Activated CD4-positive, alpha-beta T cell treated with anti-CD3 and anti-CD28 coated beads, Interleukin-10, Interleukin-2, amounts not matched to agents 100 ng/mL and 50 ng/mL, durations not matched to agents 16 hours and 8 hours (primary cell): Measurements from ENCODE around the gene C1orf174.

Experiments used
- DNase-seq: peaks from one replicate; pipeline ENCODE4 v3.0.0-alpha.2; 2020

C1orf174 gene

DNA sequence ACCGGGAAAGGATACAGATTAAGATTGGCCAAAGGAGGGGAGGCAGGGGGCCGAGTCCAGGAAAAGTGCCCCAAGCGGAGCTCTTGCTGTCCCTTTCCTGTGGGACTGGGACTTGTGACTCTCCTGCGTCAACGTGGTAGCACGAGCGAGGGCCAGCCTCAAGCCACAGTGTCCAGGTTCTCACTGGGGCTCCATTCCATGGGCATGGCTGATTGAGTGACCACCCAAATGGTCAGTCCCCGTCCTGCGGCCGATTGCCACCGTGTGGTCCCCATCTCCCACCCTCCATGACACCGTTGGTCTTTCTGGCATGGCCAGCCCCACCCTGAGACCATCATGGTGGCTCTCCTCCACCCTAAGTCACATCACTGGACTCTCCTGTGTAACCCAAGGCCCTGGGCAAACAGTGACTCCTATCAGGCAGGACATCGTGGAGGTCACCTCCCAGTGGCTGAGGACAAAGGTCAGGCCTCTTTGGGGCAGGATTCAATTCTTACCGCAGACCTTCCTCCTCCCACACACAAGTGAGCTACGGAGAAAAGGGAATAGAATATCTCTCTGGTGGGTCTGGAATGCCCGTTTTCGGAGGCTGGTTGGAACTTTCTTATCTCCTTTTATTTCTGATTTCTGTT is 8.9 kb upstream of the C1orf174 start:
- DNase-seq: no peak

DNA sequence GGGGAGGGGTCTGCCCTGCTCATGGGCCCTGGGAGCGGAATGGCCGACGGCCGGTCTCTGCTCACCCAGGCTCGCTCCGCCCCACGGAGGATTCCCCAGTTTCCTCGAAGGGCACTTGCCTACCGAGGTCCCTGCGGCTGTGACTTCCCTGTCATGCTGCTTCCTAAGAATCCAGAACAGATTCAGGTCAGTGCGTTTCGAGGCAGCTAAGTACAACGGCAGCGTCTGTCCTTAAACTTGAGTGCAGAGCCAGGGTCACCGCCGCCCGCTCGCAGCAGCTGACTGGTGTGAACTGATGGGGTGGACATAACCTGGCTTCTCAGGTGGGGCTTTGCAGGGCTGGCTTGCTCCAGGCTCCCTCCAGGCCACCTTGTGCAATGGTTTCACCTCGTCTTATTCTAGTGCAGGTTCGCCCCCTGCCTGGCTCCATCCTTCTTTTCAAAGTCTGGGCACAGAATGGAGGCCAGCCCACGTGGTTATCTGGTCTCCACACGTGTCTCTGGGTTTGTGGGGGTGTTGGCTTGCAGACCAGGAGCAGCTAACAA is 7.6 kb upstream of the C1orf174 start:
- DNase-seq: no peak

DNA sequence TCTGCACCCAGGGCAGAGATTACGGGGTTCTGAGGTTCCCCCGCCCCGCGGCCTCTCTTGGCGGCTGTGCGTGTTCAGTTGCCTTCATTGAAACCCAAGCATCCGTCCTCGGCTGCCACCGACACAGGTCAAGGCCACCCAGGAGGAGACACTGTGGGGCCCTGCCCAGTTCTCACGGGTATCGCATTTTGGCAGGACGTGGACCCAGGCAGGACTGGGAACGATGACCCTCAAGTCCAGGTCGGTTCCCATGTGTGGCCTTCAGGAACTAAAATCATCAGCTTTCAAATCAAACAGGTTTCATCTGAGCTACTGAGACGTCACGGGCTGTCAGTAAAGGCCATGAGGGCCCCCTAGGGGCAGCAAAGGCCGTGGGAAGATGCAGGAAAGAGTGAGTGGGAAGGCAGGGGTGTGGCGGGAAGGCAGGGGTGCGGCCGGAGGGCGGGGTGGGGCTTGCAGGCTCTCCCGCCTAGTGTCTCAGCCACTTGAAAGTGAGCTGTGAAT is 7.0 kb upstream of the C1orf174 start:
- DNase-seq: peak; percentile 42

DNA sequence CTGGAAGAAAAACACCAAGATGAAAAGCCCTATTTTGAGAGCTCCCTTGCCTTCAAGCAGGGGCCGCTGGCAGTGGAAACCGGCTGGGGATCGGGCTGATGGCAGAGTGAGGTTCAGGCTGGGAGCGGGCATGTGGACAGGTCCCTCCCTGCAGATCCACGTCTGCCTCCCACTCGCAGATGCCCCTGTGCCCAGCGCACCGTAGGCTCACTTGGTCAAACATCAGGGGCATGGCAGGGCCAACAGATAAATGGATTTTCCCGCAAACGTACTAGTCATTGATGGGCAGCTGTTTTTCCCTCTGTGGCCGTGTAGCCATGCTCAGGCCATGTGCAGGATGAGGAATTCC is 6.6 kb upstream of the C1orf174 start:
- DNase-seq: no peak

DNA sequence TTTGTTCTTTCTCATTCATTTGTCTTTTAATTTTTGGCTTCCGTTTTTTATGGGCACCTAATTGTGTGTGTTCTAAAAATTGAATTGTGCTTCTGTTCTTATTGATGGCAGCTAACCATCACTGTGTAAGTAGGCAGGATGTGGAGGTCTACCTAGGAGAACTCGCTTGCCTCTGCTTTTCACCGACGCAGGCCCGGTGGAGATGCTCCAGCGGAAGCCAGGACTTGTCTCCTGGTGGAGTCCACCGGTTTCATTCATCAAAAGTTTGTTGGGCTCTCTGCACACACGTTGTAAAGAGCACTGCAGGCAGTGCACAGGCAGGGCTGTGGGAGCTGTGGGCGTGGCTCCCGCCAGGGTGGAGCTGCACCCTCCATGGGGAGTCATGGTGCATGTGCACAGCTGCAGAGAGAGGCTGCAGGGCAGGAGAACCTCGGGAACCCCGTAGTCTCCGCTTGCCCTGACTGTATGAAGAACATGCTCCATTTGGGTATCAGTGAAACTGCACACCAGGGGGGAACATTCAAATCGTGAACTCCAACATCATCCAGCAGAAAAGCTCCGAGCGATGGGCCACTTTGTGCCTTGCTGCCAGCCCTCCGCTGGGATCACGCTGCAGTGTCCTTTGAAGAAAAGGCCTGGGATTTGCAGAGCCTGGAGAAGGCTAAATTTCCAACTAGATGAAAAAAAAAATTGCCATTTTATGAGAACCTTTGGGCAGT is 6.0 kb upstream of the C1orf174 start:
- no peak for DNase-seq

DNA sequence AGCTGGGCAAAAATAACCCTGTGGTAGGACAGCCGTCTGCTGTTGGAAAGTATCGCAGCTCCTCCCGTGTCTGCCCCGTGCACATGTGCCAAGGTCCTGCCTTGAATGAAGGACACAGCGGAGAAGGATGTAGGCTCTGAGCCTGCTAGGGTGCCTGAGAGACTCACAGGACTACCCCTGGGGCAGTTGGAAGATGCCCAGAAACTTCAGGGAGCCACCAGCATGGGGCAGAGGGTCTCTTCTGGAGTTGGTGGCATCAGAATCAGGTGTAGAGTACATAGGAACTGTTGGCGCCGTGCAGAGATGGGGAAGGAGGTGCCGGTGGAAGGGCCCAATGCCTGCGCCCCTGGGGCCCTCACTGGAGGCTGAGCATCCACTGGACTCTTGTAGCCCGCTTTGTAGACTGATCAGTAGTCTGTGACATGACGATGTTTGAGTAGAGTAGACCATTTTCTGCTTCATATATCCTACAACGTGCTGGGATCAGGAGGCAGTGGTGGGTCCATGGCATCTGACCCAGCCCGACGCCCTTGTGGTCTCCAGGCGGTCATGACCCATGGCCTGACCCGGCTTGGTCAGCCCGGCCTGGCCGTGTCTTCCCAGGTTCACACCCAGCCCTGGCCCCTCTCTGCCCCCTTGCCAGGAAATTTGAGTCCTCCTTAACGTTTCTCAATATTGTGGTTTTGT is 5.3 kb upstream of the C1orf174 start:
- DNase-seq: no peak

DNA sequence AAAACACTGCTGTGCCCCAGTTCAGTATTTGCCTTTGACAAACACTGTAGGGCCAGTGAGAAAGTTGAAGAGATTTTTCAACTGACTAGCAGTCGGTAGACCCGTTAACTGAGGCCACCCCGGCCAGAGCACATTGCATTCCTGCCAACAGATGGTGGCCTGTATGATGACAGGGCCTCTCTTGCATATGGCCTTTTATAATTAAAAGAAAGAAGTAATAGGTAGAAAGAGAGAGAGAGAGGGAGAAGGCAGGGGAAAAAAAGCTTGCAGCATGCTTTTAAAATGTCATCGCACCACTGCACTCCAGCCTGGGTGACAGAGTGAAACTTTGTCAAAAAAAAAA is 4.7 kb upstream of the C1orf174 start:
- DNase-seq: no peak

DNA sequence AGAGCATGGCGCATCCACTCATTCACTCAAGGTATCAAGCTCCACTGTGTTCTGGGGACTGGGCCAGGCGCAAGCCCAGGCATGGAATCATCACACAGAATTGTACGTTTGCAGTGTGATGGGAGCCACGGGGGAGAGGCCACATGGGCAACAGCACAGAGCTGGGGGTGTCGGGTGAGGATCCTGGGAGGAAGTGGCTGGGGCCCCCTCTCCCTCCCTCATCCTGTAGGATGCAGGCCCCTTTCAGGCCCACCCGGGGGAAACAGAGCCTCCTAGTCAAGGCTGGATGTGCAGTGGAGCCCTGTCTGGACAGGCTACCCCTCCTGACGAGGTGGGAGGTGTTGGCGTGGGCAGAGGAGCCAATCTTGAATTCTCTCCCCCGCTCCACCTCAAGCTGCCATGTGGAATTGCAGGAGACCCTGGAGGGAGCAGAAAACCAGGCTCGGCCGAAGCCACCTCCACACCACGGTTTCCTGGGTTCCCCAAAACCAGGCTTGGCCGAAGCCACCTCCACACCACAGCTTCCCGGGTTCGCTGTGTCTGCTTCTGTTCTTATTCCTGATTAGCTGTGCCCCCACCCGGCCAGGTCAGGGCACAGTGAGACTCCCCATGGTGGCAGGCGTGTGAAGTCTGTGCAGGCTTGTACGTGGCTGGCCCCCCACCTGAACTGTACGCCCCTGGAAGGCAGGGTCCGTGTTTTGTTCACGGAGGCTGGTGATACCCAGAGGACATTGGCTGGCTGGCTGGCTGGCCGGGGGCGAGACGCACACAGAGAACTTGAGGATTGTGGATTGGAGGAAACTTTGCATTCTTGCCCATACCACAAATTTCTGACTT is 4.2 kb upstream of the C1orf174 start:
- DNase-seq: no peak

DNA sequence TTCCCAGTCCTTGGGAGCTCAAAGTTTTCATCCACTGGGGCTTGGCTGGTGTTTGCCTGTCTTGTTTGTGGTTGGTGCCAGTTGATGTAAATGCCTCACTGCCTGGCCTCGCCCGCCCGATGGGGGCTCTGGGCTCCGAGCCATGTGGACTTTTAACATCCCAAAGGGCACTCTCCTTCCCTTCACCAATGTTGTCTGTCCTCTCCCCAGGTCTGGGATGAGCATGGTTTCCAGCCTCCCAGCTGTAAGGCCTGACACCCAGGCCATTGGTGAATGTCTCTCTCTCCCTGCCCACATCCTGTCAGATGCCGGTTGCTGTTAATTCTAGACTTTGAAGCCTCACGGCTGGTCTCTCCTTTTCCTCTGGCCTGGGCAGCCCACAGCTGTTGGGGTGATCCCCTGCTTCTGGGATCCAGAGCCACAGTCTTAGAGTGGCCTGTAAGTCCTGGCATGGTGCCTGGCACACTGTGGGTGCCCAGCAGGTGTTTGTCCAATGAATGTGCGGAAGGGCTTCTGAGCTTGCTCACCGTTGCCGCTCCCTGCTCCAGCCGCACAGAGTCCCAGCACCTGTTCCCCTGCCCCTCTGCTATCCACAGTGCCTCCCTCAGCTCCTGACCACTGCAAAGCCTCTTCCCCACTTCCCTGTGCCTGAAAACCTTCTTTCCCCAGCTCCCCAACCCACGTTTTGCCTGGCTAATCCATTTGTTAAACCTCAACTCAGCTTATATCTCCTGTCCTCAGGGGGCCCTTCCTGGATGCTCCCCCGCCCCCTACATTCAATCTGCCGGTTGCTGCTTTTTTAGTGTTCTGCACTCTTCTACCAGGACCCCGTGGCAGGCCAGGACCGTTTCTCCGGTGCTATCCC is 3.3 kb upstream of the C1orf174 start:
- DNase-seq: peak; percentile 17

DNA sequence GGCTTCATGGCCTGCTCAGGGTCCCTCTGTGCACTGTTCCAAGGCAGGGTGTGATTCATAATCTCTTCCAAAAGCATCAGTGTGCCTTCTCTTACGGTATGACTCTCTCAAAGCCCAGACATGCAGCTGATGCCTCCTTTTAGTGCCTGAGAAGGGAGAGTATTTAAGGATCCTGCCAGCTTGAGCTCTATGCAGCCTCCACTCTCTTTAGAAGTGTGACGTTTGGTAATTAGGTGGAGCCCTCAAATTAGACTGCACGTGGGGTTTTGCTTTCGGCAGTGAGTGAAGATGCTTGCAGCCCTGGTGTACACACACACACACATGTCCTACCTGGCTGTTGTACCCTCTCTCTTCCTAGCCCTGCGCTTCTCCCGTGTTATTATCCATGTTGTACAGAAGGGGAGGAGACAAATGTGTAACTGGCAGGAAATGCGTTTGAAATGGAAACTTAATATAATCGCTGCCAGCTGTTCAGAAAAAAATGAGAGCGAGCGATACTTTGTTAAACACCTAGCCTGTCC is 2.6 kb upstream of the C1orf174 start:
- peak; percentile 32 for DNase-seq

DNA sequence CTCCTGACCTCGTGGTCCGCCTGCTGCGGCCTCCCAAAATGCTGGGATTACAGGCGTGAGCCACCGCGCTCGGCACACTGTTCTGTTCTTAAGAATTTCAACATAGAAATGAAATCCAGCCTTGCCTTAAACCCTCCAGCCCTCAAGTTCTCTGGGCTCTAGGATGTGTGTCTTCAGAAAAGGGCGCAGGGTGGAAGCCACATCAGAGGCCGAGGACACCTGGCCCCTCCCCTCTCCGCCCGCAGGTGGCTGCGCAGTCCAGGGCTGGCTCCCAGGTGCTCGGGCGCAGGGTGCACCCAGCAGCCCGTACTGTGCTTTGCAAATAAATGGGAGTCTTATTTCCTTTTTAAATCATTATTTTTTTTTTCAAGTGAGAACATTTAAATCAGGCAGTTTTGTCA is 2.0 kb upstream of the C1orf174 start:
- no peak for DNase-seq

DNA sequence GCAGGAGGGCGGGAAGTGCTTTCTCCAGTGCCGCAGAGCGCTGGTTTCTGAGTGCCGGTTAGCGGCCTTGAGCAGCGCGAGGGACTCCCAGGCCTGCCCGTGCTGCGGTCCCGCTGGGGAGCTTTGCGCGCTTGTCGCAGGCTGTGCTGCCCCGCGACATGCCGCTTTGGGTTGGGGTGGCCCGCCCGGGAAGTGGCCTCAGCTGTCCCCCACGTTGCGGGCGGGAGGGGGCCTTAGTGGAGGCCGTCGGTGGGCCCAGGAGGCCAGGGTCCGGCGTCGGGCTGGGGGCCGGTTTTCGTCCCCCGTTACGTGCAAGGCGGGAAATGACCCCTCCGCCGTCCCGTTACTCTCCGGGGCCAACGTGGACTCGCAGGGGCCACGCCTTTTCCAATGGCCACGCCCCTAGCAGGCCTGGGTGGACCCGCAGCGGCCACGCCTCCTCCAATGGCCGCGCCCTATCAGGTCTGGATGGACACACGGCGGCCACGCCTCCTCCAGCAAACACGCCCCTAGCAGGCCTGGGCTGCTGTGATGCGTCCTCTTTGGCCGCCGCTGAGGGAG is 977 bp upstream of the C1orf174 start:
- DNase-seq: peak; percentile 97

DNA sequence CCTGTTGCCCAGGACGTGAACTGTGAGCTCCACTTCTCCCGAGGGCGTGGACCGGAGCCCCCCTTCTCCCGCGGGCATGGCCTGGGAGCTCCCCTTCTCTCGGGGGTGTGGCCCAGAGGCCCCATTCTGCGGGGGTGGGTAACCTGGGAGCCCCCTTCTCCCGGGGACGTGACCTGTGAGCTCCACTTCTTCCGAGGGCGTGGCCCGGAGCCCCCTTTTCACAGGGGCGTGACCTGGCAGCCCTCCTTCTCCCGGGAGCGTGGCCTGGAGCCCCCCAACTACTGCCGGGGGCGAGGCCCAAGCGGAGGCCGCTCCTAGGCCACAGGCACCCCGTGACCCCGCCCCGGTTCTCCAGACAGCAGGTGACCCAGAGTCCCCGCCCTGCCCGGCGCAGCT is 320 bp downstream of the C1orf174 start:
- DNase-seq: no peak

DNA sequence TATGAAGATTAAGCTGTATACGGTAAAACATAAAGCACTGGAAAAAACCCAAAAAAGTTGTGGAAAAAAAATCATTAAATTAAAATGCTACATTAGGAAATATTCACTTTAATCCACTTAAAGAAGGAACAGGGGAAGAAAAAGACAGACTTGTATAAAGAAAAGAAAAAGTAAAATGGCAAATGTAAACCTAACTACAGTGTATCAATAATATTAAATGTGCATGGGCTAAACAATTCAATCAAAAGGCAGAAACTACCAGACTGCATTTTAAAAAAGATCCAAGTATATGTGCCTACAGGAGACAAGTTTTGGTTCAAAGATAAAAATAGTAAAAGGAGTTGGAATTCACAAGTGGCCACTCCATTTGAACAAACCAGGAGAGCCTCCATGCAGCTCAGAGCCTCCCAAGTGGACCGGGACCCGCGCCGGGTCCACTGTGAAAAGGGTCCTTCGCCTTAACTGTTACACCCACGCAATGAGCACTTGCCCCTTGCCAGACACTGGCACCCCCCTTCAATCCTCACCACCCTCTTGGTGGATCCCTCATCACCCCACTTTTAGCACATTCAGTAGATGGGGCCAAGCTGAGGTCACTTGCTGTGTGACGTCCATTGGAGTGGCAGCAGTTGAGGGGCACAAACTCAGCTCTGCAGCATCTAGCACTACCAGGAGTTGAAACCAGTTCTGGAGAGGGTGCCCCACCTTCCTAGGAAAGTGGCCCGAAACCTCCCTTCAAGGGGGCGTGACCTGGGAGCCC is 898 bp downstream of the C1orf174 start:
- peak; percentile 26 for DNase-seq

DNA sequence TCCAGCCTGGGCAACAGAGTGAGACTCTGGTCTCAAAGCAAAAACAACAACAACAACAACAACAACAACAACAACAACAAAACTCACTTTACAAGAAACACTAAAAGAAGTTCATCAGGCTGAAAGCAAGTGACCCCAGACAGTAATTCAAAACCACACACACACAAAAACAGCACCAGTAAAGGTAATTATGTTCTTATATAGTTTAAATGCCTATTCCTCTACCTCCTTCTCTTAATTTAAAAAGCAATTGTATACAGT is 1.7 kb downstream of the C1orf174 start:
- no peak for DNase-seq

DNA sequence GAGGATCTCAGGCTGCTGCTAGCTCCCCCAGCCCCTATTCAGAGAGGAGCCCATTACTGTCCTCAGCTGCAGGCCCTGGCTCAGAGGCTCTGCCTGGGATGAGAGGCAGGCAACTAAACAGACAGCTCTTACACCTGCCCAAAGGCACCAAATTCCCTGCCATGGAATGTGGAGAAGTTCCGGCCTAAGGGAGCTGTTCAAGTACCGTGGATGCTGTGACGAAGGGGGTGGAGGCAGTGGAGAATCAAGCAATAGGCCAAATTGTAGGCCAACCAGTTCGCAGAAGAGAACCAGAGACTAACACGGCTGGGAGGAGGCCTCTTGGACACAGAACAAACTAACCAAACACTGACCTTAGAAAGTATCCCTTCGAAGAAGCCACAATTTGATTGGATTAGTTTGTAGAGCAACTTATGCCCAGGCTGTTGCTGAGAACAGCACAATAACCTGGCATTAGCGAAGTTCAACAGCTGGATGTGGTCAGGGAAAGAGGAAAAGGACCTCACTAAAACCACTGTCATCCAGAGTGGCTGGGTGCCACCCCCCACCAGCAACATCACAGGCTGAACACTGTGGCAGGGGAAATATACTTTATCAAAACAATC is 3.6 kb downstream of the C1orf174 start:
- DNase-seq: no peak

DNA sequence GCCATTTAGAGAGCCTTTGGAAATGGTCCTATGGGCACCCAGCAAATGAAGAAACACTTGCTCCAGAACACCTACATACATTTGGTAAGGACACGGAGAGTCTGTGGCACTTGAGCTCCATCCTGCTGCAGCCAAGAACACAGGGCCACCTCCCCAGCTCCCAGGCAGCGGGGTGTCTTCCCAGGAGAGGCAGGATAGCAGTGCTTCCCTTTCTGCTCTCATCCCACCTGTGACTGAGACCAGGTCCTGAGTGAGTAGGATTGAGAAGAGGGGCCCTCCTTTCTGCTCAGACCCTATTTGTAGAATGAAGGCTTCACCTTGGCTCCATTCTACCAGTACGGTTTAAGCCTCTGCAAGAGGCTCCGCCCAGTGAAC is 4.1 kb downstream of the C1orf174 start:
- DNase-seq: no peak

DNA sequence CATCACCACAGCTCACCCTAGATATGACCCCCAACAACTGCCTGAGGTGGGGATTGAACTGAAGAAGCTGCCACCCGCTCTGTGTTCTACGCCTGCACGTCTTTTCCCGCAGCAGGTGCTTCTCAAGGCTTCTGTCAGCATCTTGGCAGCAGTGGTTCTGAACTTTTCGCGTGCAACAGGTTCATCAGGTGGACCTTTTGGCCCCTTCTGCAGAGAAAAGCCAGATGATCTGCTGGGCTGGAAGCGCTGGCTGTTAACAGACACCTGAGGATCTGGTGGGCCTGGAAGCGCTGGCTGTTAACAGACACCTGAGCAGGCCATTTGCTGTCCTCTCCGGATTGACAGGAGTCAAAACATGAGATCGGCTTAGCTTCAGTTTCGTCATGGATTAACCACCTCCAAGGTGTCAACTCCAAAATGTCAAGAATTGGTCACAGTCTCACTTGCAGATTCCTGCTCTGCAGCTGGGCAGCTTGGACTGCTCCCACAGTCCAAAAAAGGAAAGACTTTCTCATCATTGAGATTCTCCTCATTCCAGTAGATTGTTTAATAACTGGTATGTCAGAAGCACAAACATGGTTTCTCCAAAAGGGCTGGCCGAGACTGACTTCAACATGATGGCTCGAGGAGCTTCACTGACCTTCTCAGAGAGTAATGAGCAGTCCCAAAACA is 4.7 kb downstream of the C1orf174 start:
- no peak for DNase-seq

DNA sequence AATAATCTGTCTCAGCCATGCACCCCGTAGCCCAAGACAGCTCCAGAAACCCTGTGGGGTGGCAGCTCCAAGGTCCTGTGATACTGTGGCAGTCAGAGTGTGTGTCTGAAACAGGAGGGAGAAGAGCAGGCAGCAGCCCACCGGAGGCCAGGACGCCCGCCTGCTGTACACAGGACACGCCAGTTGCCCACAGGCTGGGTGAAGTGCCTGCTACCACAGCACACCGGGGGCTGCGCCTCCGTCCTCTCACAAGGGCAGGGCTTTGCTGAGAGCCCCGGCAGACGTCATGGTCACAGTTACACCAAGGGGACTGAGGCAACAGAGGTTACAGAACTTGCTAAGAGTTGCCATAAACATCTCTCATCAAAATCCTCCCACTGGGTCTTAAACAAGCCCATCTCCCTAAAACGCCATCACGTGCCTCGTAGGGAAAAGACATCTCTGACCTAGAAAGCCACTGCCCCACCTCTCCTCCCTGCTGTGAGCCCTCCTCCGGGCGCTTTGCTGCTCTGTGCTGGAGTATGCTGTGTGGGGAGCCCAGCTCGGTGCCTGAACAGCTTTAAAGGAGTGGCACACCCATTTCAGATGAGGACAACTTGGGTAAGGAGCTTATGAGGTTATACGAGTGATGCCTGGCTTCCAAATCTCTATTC is 5.3 kb downstream of the C1orf174 start:
- DNase-seq: no peak

DNA sequence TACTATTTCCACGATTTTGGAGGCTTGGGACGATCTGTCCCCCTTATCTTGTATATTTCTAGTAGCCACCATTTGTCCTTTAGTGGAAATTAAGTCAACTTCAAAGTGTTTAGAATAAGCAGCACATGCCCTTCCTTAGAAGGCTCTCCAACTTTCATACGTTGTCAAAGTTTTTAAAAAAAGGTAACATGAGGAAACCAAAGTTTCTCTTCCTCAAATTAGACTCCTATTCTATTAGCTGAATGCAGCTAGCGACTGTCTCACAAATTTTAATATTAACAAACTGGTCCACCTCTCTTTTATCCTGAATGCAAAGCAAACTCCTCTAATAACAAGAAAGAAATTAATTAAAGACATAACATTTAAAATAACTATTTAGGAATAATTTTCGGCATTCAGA is 6.9 kb downstream of the C1orf174 start:
- DNase-seq: no peak
